ENCODE results near the gene NUAK1.

- TF ChIP-seq CTCF (conservative IDR thresholded peaks at IDR 0.05), result no peak
- no peak for TF ChIP-seq ZFX (IDR thresholded peaks at IDR 0.05)
Observed at GRCh38 chr12:106113824-106114446, 24.8 kb downstream of the NUAK1 start.

Measured in C4-2B (cell line).